Liver (tissue), 9 donors: ENCODE results near the gene SPIRE2. TPM values are rescaled to one million over a fixed set of nuclear protein-coding genes. Genes with fewer than 3 reads are reported as not detected.
A peak's percentile ranks its signal among the peaks of the same experiment; 100 is the strongest.

Experiments
- DNase-seq: peaks from one replicate; pipeline ENCODE4 v3.0.0-alpha.2; 2017; ENCODE audit warnings: low spot score
- H3K27ac ChIP-seq, 2 donors: one replicate each; pipeline ENCODE4 v1.7.0; 2013; ENCODE audit warnings: inconsistent platforms in 2 of 2, low read length in 2 of 2, control low read depth in 1 of 2, low read depth in 1 of 2, mild to moderate bottlenecking in 1 of 2
- H3K27me3 ChIP-seq, 4 donors: one replicate each; pipeline versions ENCODE4 v1.6.1 to v1.7.0; 2013; ENCODE audit warnings: low read length in 3 of 4, inconsistent platforms in 1 of 4, mild to moderate bottlenecking in 1 of 4, moderate library complexity in 1 of 4; ENCODE audit not compliant: control insufficient read depth in 4 of 4, insufficient read depth in 4 of 4
- H3K36me3 ChIP-seq, 4 donors: one replicate each; pipeline versions ENCODE4 v1.6.1 to v1.7.0; 2013; ENCODE audit warnings: low read length in 3 of 4, mild to moderate bottlenecking in 3 of 4, low read depth in 1 of 4, moderate library complexity in 1 of 4; ENCODE audit not compliant: control insufficient read depth in 4 of 4, insufficient read depth in 3 of 4
- H3K4me1 ChIP-seq, 4 donors: one replicate each; pipeline versions ENCODE4 v1.6.1 to v1.7.0; 2013; ENCODE audit warnings: low read length in 3 of 4, mild to moderate bottlenecking in 3 of 4, moderate library complexity in 1 of 4; ENCODE audit not compliant: control insufficient read depth in 4 of 4, insufficient read depth in 4 of 4
- H3K4me3 ChIP-seq, 3 donors: one replicate each; pipeline versions ENCODE4 v1.6.1 to v1.7.0; 2013; ENCODE audit warnings: low read length in 3 of 3, control low read depth in 1 of 3, low read depth in 1 of 3, mild to moderate bottlenecking in 1 of 3
- H3K9ac ChIP-seq, 2 donors: one replicate each; pipeline ENCODE4 v1.7.0; 2013; ENCODE audit warnings: low read length in 2 of 2, mild to moderate bottlenecking in 2 of 2, moderate library complexity in 2 of 2, control low read depth in 1 of 2, low read depth in 1 of 2
- H3K9me3 ChIP-seq, 4 donors: one replicate each; pipeline versions ENCODE4 v1.6.1 to v1.7.0; 2013; ENCODE audit warnings: low read length in 3 of 4; ENCODE audit not compliant: control insufficient read depth in 4 of 4
- ATF3 ChIP-seq: IDR thresholded peaks from 2 replicates; pipeline ENCODE4 v1.6.1; 2016; ENCODE audit warnings: antibody characterized with exemption
- CTCF ChIP-seq: fragments of 150-350 bp; IDR thresholded peaks from 2 replicates; pipeline ENCODE4 v1.5.1; 2017; ENCODE audit warnings: improper control_type of control experiment, low read depth, low read length; ENCODE audit not compliant: missing input control
- GABPA ChIP-seq, 2 donors: IDR thresholded peaks in 1 of 2; conservative IDR thresholded peaks in 1 of 2; 2 replicates each; pipeline ENCODE4 v1.6.1; 2016; ENCODE audit warnings: antibody characterized with exemption in 2 of 2, mild to moderate bottlenecking in 1 of 2, moderate library complexity in 1 of 2
- HNF4A ChIP-seq, 2 donors: conservative IDR thresholded peaks; 2 replicates each; pipeline ENCODE4 v1.6.1; 2016; ENCODE audit warnings: antibody characterized with exemption in 2 of 2, mild to moderate bottlenecking in 2 of 2
- JUND ChIP-seq, 2 donors: IDR thresholded peaks; 2 replicates each; pipeline ENCODE4 v1.6.1; 2016; ENCODE audit warnings: antibody characterized with exemption in 2 of 2
- RAD21 ChIP-seq, 2 donors: IDR thresholded peaks; 2 replicates each; pipeline ENCODE4 v1.6.1; 2016; ENCODE audit warnings: antibody characterized with exemption in 2 of 2, mild to moderate bottlenecking in 2 of 2
- TAF1 ChIP-seq: conservative IDR thresholded peaks from 2 replicates; pipeline ENCODE4 v1.6.1; 2016; ENCODE audit warnings: antibody characterized with exemption, mild to moderate bottlenecking
- ZBTB33 ChIP-seq: IDR thresholded peaks from 2 replicates; pipeline ENCODE4 v1.6.1; 2016; ENCODE audit warnings: antibody characterized with exemption
- whole genome bisulfite sequencing: extraction: QIAGEN DNeasy Blood & Tissue Kit; methylation state at CpG from one replicate; pipeline ENCODE4 v1.1.7; 2013; 5-methylcytosine and 5-hydroxymethylcytosine counted together
- polyA plus RNA-seq, 2 donors: library from polyadenylated mRNA; stranded (reverse) in 1 of 2; unstranded in 1 of 2; fragments of 200-250 nt in 1 of 2; fragments of >200 nt in 1 of 2; fragmentation: Nextera tagmentation in 1 of 2; extraction: Ambion mirVana in 1 of 2; gene quantifications; one replicate each; pipeline versions ENCODE4 v1.2.1 to v1.2.3, GENCODE V29; 2013 to 2015
- total RNA-seq, 2 donors: library from RNA; depleted of rRNA; stranded (reverse); fragments of >200 nt; gene quantifications; one replicate each; pipeline ENCODE4 v1.2.3, GENCODE V29; 2014
- donor health status: healthy.
- donor health status: healthy.
- donor health status: healthy.
- donor health status: healthy.
- donor health status: healthy.

Gene SPIRE2
- total and polyA plus RNA-seq, 4 donors = 1.7 to 7.2 (median 2.9) TPM

GRCh38 chr16:89909777-89910716 is 81.8 kb downstream of the SPIRE2 start:
- H3K4me3 ChIP-seq = no peak overlapping the region
- no peaks in the 10 kb centered on the region for H3K9me3 ChIP-seq
- 74% methylated on average over 47 of the region's 47 CpGs for WGBS
- TF ChIP-seq RAD21 (IDR thresholded peaks at IDR 0.05) (peak in 1 of 2 donors; percentile 76), ATF3 (no peak), CTCF (peak; percentile 70)
- no peak overlapping the region for H3K9ac ChIP-seq
- H3K27ac ChIP-seq = no peak overlapping the region
- no peaks in the 10 kb centered on the region for H3K4me1 ChIP-seq
- DNase-seq = peak; percentile 73
- H3K36me3 ChIP-seq = peaks cover 13 to 46% (median 20%) of the 10 kb centered on the region in 4 donors
- H3K27me3 ChIP-seq = no peaks in the 10 kb centered on the region

GRCh38 chr16:89910717-89911354 is 82.6 kb downstream of the SPIRE2 start:
- DNase-seq = no peak
- Histone ChIP-seq H3K4me3 (no peak overlapping the region), H3K4me1 (no peaks in the 10 kb centered on the region), H3K36me3 (peaks cover 13 to 38% (median 18%) of the 10 kb centered on the region in 4 donors), H3K27me3 (no peaks in the 10 kb centered on the region), H3K9me3 (no peaks in the 10 kb centered on the region), H3K27ac (no peak overlapping the region), H3K9ac (no peak overlapping the region)
- WGBS = 96% methylated on average over 27 of the region's 27 CpGs
- TF ChIP-seq JUND (IDR thresholded peaks at IDR 0.05) = no peak
- TF ChIP-seq GABPA (IDR thresholded peaks at IDR 0.05 in 1 of 2, conservative IDR thresholded peaks at IDR 0.05 in 1 of 2) = no peak
- TF ChIP-seq HNF4A (conservative IDR thresholded peaks at IDR 0.05) = no peak
- TF ChIP-seq ZBTB33 = no peak
- TF ChIP-seq TAF1 = no peak
- no peak for TF ChIP-seq RAD21 (IDR thresholded peaks at IDR 0.05)
- TF ChIP-seq CTCF = no peak
